ENCODE data around the gene CFAP210. TPM values are rescaled to one million over a fixed set of nuclear protein-coding genes. Genes with fewer than 3 reads are reported as not detected.

The CFAP210 gene
- total and polyA plus RNA-seq, 4 donors, result 0.02 to 0.42 (median 0.21) TPM

GRCh38 chr2:169683425-169684134 lies 10.6 kb downstream of the CFAP210 start:
- H3K27me3 ChIP-seq (ENCODE audit: control insufficient read depth in 4 of 4, insufficient read depth in 4 of 4, low read length in 3 of 4), result no peaks in the 10 kb centered on the region
- peaks cover 3 to 17% (median 10%) of the 10 kb centered on the region in 4 donors for H3K4me1 ChIP-seq (ENCODE audit: control insufficient read depth in 4 of 4, insufficient read depth in 4 of 4, low read length in 3 of 4)
- no peak for DNase-seq (ENCODE audit: low spot score)
- TF ChIP-seq FOXA2 (IDR thresholded peaks at IDR 0.05), result peak; percentile 41
- no peak for TF ChIP-seq FOXA1 (IDR thresholded peaks at IDR 0.05)
- peak; percentile 58 for TF ChIP-seq REST (IDR thresholded peaks at IDR 0.05)
- no peak for TF ChIP-seq MAX (IDR thresholded peaks at IDR 0.05)
- TF ChIP-seq GABPA (IDR thresholded peaks at IDR 0.05 in 1 of 2, conservative IDR thresholded peaks at IDR 0.05 in 1 of 2), result peak; percentile 30 to 86
- peak; percentile 51 for TF ChIP-seq ATF3 (IDR thresholded peaks at IDR 0.05)
- TF ChIP-seq RAD21 (IDR thresholded peaks at IDR 0.05), result peak; percentile 54 to 56
- peak; percentile 55 to 71 for TF ChIP-seq JUND (IDR thresholded peaks at IDR 0.05)
- no peak for TF ChIP-seq TAF1 (conservative IDR thresholded peaks at IDR 0.05)
- no peak for TF ChIP-seq EGR1 (IDR thresholded peaks at IDR 0.05; ENCODE audit: low read depth in 2 of 2)
- TF ChIP-seq RXRA (IDR thresholded peaks at IDR 0.05), result peak in 1 of 2 donors; percentile 68
- TF ChIP-seq YY1 (IDR thresholded peaks at IDR 0.05), result peak; percentile 73
- no peak for TF ChIP-seq CTCF (IDR thresholded peaks at IDR 0.05; ENCODE audit: low read depth, low read length, missing input control)
- no peak for TF ChIP-seq NR2F2 (IDR thresholded peaks at IDR 0.05)
- TF ChIP-seq ZBTB33 (IDR thresholded peaks at IDR 0.05), result peak; percentile 80
- TF ChIP-seq HNF4A (conservative IDR thresholded peaks at IDR 0.05), result peak; percentile 91 to 93
- peak; percentile 71 for TF ChIP-seq HNF4G (IDR thresholded peaks at IDR 0.05)
- TF ChIP-seq SP1 (IDR thresholded peaks at IDR 0.05), result peak; percentile 94
- H3K4me3 ChIP-seq (ENCODE audit: low read depth in 1 of 3, low read length in 3 of 3), result no peak overlapping the region
- peak overlapping the region in 1 of 2 donors; percentile 53 for H3K9ac ChIP-seq (ENCODE audit: low read depth in 1 of 2, low read length in 2 of 2)
- no peaks in the 10 kb centered on the region for H3K36me3 ChIP-seq (ENCODE audit: control insufficient read depth in 4 of 4, insufficient read depth in 3 of 4, low read depth in 1 of 4, low read length in 3 of 4)
- peak overlapping the region; percentile 73 to 90 for H3K27ac ChIP-seq (ENCODE audit: low read depth in 1 of 2, low read length in 2 of 2)
- 24% methylated on average over 3 of the region's 3 CpGs for WGBS
- no peaks in the 10 kb centered on the region for H3K9me3 ChIP-seq (ENCODE audit: control insufficient read depth in 4 of 4, low read length in 3 of 4)
